ENCODE data around the gene PODXL2. TPM values are rescaled to one million over a fixed set of nuclear protein-coding genes. Genes with fewer than 3 reads are reported as not detected.
A peak's percentile ranks its signal among the peaks of the same experiment; 100 is the strongest.

Gene PODXL2
- total RNA-seq, 1 donor from 2014 or later: 14.5 TPM

DNA sequence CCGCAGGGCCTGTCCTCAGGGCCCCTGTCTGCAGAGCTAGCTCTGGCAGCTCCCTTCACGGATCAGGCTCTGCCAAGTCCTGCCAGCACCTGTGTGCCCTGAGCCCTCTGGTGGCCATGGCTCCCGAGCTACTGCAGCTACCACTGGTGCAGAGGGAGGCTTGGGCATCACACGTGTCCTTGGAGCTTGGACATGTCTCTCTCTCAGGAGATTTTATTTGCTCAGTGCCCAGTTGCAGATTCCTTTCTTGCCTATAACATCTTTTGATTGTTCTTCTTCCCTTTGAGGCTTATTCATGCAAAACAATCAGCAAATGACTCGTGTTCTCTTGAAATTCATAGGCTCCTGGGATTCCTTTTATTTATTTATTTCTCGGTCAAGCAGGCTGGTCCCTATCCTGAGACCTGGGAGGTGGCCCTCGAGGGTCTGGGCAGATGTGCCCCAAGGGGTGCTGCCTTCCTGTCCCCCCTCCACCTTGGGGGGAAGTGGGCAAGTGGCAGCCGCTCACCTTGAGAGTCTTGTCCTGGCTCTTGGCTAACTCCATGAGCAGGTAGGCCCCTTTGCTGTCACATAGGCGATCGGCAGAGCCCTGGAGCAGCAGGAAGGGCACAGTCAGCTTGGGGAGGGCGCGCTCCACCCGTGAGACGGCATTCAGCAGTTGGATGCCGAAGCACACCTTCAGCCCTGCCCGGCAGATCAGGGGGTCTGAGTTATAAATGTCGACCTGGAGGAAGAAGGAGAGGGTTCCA lies 65.7 kb downstream of the PODXL2 start:
- Histone ChIP-seq H3K9ac (ENCODE audit: low read length) (no peak overlapping the region), H3K79me2 (ENCODE audit: insufficient read depth, low read length) (no peaks in the 10 kb centered on the region), H3K36me3 (ENCODE audit: insufficient read depth, low read length) (no peaks in the 10 kb centered on the region), H3K4me1 (ENCODE audit: insufficient read depth, low read length) (peaks cover 43% of the 10 kb centered on the region), H2AFZ (ENCODE audit: low read depth, low read length) (no peak overlapping the region), H3K27ac (ENCODE audit: low read depth, low read length) (no peak overlapping the region), H3K4me3 (ENCODE audit: insufficient read depth, low read depth, low read length) (no peak overlapping the region), H3K4me2 (ENCODE audit: low read length) (no peak overlapping the region), H4K20me1 (ENCODE audit: insufficient read depth, low read length) (no peaks in the 10 kb centered on the region), H3K27me3 (ENCODE audit: insufficient read depth, low read length) (no peaks in the 10 kb centered on the region), H3K9me3 (ENCODE audit: insufficient read depth, low read depth, low read length) (no peaks in the 10 kb centered on the region)
- DNase-seq (ENCODE audit: low read depth) (no peak), FAIRE-seq (no peak)
- H3K4me3 Mint-ChIP-seq (ENCODE audit: unreplicated experiment): no peak overlapping the region
- H3K27ac Mint-ChIP-seq (ENCODE audit: unreplicated experiment): no peak overlapping the region
- no peaks in the 10 kb centered on the region for H3K27me3 Mint-ChIP-seq (ENCODE audit: low read depth, unreplicated experiment)
- peaks cover 21% of the 10 kb centered on the region for H3K4me1 Mint-ChIP-seq (ENCODE audit: low read depth, unreplicated experiment)
- H3K9me3 Mint-ChIP-seq (ENCODE audit: unreplicated experiment): no peaks in the 10 kb centered on the region
- TF ChIP-seq, protein P1, sequence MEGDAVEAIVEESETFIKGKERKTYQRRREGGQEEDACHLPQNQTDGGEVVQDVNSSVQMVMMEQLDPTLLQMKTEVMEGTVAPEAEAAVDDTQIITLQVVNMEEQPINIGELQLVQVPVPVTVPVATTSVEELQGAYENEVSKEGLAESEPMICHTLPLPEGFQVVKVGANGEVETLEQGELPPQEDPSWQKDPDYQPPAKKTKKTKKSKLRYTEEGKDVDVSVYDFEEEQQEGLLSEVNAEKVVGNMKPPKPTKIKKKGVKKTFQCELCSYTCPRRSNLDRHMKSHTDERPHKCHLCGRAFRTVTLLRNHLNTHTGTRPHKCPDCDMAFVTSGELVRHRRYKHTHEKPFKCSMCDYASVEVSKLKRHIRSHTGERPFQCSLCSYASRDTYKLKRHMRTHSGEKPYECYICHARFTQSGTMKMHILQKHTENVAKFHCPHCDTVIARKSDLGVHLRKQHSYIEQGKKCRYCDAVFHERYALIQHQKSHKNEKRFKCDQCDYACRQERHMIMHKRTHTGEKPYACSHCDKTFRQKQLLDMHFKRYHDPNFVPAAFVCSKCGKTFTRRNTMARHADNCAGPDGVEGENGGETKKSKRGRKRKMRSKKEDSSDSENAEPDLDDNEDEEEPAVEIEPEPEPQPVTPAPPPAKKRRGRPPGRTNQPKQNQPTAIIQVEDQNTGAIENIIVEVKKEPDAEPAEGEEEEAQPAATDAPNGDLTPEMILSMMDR (IDR thresholded peaks at IDR 0.05; ENCODE audit: insufficient read depth, low read depth, low read length): peak; percentile 20
- no peak for TF ChIP-seq EZH2 (IDR thresholded peaks at IDR 0.05; ENCODE audit: insufficient read depth, low read length)
- peaks cover 8% of the 10 kb centered on the region for H3K36me3 Mint-ChIP-seq (ENCODE audit: low read depth, unreplicated experiment)

DNA sequence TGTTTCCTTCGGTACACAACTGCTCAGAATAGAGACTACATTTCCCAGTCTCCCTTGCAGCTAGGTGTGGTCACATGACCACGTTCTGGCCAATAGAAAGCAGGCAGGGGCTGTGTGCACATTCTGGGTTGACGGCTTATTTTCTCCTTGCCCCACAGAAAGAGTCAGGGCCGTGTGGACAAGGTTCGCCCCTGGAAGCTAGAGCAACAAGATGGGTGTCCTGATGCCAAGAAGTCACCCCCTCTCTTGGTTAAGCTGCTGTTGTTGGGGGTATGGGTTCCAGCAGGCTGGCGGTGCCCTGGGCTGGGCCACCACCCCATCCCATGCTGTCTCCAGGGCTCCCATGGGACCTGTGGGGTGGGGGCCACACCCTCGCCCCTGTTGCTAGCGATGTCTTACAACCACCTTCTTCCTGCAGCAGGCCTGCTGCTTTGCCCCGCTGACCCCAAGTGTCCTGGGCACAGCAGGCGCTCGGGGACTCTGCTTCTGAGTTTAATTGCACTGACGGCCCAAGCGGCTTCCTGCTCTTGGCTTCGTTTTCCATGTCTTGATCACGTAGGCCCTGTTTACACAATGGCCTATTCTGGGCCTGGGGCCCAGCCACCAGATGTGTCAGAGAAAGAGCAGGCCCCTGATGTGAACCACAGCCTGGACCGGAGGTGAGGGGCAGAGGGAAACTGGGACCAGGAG lies 68.7 kb downstream of the PODXL2 start:
- H3K4me2 ChIP-seq (ENCODE audit: low read length): peak overlapping the region; percentile 49
- peak; percentile 87 for FAIRE-seq

More for the DNA sequence above, 68.7 kb downstream of the PODXL2 start:
- no peaks in the 10 kb centered on the region for H4K20me1 ChIP-seq (ENCODE audit: insufficient read depth, low read length)
- H3K9ac ChIP-seq (ENCODE audit: low read length): peak overlapping the region; percentile 48
- TF ChIP-seq, protein P1 (IDR thresholded peaks at IDR 0.05; ENCODE audit: insufficient read depth, low read depth, low read length): no peak
- peaks cover 7% of the 10 kb centered on the region for H3K4me1 Mint-ChIP-seq (ENCODE audit: low read depth, unreplicated experiment)
- no peaks in the 10 kb centered on the region for H3K27me3 Mint-ChIP-seq (ENCODE audit: low read depth, unreplicated experiment)
- H3K36me3 Mint-ChIP-seq (ENCODE audit: low read depth, unreplicated experiment): peaks cover 18% of the 10 kb centered on the region
- H3K9me3 ChIP-seq (ENCODE audit: insufficient read depth, low read depth, low read length): no peaks in the 10 kb centered on the region
- H3K27ac Mint-ChIP-seq (ENCODE audit: unreplicated experiment): no peak overlapping the region
- peak overlapping the region; percentile 58 for H3K27ac ChIP-seq (ENCODE audit: low read depth, low read length)
- H3K9me3 Mint-ChIP-seq (ENCODE audit: unreplicated experiment): no peaks in the 10 kb centered on the region
- H3K79me2 ChIP-seq (ENCODE audit: insufficient read depth, low read length): no peaks in the 10 kb centered on the region
- H3K4me1 ChIP-seq (ENCODE audit: insufficient read depth, low read length): peaks cover 30% of the 10 kb centered on the region
- peak overlapping the region; percentile 76 for H2AFZ ChIP-seq (ENCODE audit: low read depth, low read length)
- H3K36me3 ChIP-seq (ENCODE audit: insufficient read depth, low read length): no peaks in the 10 kb centered on the region
- no peak overlapping the region for H3K4me3 ChIP-seq (ENCODE audit: insufficient read depth, low read depth, low read length)
- no peak overlapping the region for H3K4me3 Mint-ChIP-seq (ENCODE audit: unreplicated experiment)
- no peaks in the 10 kb centered on the region for H3K27me3 ChIP-seq (ENCODE audit: insufficient read depth, low read length)
- peak; percentile 70 for DNase-seq (ENCODE audit: low read depth)

All from astrocyte (in vitro differentiated cells and primary cell).